ENCODE measurements around the gene ZSCAN21.

Gene ZSCAN21

DNA sequence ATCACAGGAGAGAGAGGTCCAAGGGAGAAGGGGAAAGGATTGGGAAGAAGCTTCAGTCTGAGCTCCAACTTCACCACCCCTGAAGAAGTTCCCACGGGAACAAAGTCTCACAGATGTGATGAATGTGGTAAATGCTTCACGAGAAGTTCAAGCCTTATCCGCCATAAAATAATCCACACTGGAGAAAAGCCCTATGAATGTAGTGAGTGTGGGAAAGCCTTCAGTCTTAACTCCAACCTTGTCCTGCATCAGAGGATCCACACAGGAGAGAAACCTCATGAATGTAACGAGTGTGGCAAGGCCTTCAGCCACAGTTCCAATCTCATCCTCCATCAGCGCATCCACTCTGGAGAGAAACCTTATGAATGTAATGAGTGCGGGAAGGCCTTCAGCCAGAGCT, 16.0 kb upstream of the ZSCAN21 start:
- TF ChIP-seq, protein P1, sequence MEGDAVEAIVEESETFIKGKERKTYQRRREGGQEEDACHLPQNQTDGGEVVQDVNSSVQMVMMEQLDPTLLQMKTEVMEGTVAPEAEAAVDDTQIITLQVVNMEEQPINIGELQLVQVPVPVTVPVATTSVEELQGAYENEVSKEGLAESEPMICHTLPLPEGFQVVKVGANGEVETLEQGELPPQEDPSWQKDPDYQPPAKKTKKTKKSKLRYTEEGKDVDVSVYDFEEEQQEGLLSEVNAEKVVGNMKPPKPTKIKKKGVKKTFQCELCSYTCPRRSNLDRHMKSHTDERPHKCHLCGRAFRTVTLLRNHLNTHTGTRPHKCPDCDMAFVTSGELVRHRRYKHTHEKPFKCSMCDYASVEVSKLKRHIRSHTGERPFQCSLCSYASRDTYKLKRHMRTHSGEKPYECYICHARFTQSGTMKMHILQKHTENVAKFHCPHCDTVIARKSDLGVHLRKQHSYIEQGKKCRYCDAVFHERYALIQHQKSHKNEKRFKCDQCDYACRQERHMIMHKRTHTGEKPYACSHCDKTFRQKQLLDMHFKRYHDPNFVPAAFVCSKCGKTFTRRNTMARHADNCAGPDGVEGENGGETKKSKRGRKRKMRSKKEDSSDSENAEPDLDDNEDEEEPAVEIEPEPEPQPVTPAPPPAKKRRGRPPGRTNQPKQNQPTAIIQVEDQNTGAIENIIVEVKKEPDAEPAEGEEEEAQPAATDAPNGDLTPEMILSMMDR (conservative IDR thresholded peaks at IDR 0.05): no peak
- no peak overlapping the region for H3K27ac ChIP-seq

DNA sequence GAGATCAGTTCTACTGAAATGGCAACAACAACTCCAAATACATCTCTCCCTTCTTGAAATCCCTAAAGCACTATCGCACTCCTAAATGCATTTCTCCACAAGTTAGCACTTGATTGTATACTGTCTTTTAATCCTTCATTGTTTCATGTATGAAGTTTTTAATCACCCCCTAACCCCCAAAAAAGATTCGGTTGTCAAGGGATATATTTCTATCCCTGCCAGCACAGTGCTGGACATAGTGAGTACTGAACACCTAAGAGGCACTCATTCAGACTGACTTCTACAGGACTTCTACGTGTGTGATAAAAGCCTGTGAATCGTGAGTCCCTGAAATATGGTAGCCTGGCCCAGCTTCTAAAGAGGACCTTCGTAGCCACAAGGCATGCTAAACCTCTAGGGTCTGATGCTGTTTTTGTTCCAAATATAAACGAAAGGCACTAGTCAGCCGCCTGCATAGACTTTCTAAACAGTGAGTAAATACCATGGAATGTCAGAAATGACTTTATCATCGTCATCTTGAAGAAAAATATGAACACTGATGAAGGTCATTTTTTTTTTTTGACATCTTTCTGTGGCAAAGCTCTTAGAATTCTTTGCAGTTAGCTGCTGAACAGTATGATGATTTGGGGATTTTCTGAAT, 14.6 kb upstream of the ZSCAN21 start:
- TF ChIP-seq, protein P1 (conservative IDR thresholded peaks at IDR 0.05): no peak
- H3K27ac ChIP-seq: no peak overlapping the region

DNA sequence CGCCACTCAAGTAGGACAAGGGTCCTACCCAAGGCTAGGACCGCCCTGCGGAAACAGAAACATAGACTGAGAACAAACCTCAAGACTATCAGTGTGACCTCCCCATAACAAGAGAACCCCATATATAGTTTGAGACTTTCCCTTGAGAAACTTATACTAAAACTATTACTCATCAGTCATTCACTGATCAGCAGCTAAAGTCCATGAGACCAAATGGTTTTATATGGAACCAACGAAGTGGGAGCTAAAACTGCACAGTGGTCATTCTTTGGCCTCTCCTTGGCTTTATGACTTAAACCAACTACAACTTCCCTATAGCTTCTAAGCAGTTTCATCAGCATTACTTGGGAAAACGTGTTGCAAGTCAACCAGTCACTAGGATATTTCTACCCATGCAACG, 13.7 kb upstream of the ZSCAN21 start:
- TF ChIP-seq, protein P1 (conservative IDR thresholded peaks at IDR 0.05): no peak
- H3K27ac ChIP-seq: no peak overlapping the region

DNA sequence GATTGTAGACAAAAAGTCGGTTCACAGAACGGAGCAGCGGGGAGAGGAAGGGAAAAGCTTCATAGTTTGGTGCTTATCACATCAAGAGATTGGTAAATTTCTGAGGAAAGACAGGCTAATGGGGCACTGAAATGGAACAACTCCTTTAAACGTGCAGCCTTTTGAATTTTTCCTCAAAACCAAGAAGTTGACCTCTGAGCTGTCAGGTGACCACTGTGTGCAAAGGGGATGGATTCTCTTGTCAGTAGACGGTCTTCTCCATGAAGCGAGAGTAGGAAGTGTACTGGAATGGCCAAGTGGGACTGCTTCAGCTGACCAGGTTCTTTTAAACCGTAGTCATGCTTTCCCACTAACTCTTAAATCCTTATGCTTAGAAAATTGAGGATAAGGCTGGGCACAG, 11.2 kb upstream of the ZSCAN21 start:
- TF ChIP-seq, protein P1 (conservative IDR thresholded peaks at IDR 0.05): no peak
- H3K27ac ChIP-seq: no peak overlapping the region

DNA sequence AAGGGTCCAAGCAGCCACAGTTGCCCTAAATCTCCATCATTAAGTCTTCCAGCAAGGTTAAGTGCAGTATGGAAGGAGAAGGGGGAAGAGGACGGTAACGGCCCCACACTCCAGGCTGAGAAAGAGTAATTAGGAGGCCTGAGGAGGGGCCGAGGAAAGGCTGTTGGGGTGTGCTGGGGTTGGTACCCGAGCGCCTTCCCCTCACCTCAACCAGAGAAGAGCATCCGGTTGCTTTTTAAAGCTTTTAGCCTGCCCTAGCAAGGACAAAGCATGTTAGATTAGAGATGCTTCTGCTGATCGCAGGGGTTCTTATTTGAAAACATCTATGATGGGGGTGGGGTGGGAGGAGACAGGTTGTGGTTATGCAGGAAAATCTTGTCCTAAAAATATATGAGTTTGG, 9.0 kb upstream of the ZSCAN21 start:
- TF ChIP-seq, protein P1 (conservative IDR thresholded peaks at IDR 0.05): no peak
- no peak overlapping the region; the same call in 1 of the 2 replicates for H3K27ac ChIP-seq

DNA sequence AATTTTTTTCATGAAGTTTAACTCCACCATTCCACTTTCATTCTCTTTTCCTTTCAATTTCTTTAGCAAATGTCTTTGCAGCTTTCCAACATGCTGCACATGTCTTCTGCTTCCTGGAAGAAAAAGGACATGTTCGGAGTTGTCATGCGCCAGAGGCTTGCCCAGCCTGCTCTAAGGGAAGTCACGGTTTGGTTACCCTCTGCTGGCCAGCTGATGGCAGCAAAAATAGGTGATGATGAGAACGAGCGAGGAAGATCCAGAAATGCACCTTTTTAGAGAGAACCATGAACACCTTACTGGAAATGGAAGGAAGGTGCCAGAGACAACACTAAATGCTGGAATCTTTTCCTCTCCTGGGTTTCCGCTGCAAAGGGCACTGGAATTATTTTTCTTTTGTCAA, 4.9 kb upstream of the ZSCAN21 start:
- peak overlapping the region; percentile 62 for H3K27ac ChIP-seq
- TF ChIP-seq, protein P1 (conservative IDR thresholded peaks at IDR 0.05): peak; percentile 74

DNA sequence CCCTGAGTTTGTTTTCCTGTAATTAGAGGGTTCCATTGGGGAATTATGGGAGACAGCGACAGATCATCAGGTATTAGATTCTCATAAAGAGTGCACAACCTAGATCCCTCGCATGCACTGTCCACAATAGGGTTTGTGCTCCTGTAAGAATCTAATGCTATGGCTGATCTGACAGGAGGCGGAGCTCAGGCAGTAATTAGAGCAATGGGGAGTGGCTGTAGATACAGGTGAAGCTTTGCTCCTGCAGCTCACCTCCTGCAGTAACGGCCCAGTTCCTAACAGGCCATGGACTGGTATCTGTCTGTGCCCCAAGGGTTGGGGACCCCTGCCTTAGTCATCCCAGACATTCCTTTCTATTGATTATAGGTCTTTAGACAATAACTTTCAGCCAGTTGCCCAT, 894 bp upstream of the ZSCAN21 start:
- H3K27ac ChIP-seq: peak overlapping the region; percentile 87
- TF ChIP-seq, protein P1 (conservative IDR thresholded peaks at IDR 0.05): no peak

Measured in VCaP (cell line).